Gastrocnemius medialis (tissue), 4 donors: ENCODE results near the gene CYP2F1.

Source experiments
- CTCF ChIP-seq, 5 experiments: fragments of 450-650 bp in 3 of 5; fragments of 200-600 bp in 2 of 5; sonication (generic) in 2 of 5; IDR thresholded peaks in 4 of 5; conservative IDR thresholded peaks in 1 of 5; 1 replicate in 4 of 5; 2 replicates in 1 of 5; pipeline ENCODE4 v1.5.1; 2016 to 2019; ENCODE audit warnings: antibody characterized with exemption in 5 of 5, mild to moderate bottlenecking in 3 of 5, moderate library complexity in 3 of 5
- POLR2A ChIP-seq, 2 donors: fragments of 450-650 bp; IDR thresholded peaks; one replicate each; pipeline ENCODE4 v1.6.1; 2017; ENCODE audit warnings: antibody characterized with exemption in 2 of 2, mild to moderate bottlenecking in 2 of 2, moderate library complexity in 2 of 2

- TF ChIP-seq POLR2A (IDR thresholded peaks at IDR 0.05) (no peak), CTCF (IDR thresholded peaks at IDR 0.05 in 4 of 5, conservative IDR thresholded peaks at IDR 0.05 in 1 of 5) (no peak)
Observed at GRCh38 chr19:41095703-41096102, 18.5 kb upstream of the CYP2F1 start.
